Measurements from ENCODE around the gene ORAI1. TPM values are rescaled to one million over a fixed set of nuclear protein-coding genes. Genes with fewer than 3 reads are reported as not detected.

ORAI1 gene
- total and polyA plus RNA-seq, 12 donors: 1.9 to 16.1 (median 6.9) TPM

DNA sequence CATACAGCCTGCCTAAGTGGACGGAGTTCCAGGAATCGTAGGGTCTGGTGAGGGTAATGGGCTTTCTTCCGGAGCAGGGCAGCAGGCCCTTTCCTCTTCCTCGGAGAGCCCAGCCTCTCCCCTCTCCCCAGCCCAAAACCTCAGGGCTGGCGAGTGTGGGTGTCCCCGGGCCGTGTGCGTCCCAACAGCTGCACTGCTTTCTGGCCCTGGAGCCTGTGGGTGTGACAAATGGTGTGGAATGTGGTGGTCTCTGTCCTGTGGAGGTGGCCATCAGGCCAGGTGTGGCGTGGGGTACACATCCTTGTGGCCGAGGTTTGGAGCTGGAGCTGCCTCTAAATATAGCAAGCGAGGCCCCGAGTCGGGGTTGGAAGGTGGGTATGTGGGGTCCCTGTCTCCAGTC lies 8.5 kb downstream of the ORAI1 start:
- Histone ChIP-seq H3K27me3 (no peaks in the 10 kb centered on the region), H3K27ac (no peak overlapping the region), H3K4me3 (no peak overlapping the region), H3K36me3 (replicated peaks in 1 of 2) (no peaks in the 10 kb centered on the region), H3K9me3 (replicated peaks in 1 of 3) (no peaks in the 10 kb centered on the region), H3K4me1 (replicated peaks in 1 of 2) (peaks cover 0 to 25% of the 10 kb centered on the region in 2 donors)
- TF ChIP-seq CTCF (IDR thresholded peaks at IDR 0.05): no peak
- no peak for TF ChIP-seq POLR2A (IDR thresholded peaks at IDR 0.05)
- DNase-seq: no peak
- WGBS, 4 donors: 86 to 94% (median 89%) methylated on average over 8 to 13 of the region's 13 CpGs
- intact Hi-C loops (cut with DNase I): no loop called here

DNA sequence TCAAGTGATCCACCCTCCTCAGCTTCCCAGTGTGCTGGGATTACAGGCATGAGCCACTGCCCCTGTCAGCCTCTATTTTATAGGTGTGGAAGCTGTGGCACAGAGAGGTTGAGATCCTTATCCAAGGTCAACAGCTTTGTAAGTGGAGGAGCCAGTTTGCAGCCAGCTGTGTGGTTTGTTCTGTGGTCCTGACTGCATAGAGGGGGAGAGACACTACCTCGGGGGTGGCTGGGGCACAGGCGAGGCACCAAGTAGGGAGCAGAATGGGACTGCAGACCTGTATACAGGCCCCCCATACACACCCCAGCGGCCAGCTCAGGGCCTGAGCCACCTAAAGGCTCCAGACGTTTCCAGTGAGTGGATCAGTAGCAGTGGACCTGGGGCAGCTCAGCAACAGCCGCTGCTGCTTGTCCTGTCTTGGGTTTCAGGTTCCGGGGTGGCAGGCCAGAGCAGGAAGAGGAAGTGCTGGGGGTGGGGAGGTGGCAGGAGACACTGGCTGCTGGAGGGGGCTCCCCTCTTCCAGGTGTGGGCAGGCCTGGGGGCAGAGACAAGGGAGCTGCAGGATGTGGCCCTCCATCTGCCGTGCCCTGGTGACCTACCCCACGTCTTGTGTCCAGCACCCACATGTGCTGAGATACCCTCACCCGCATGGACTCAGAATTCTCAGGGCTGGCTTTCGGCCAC lies 11.0 kb downstream of the ORAI1 start:
- 60 to 84% (median 76%) methylated on average over 6 to 10 of the region's 10 CpGs for WGBS, 4 donors
- intact Hi-C loops (cut with DNase I): no loop called here
- no peak overlapping the region for H3K4me3 ChIP-seq
- no peaks in the 10 kb centered on the region for H3K9me3 ChIP-seq (replicated peaks in 1 of 3)
- no peaks in the 10 kb centered on the region for H3K27me3 ChIP-seq
- DNase-seq: peak in 1 of 7 donors; percentile 21
- H3K27ac ChIP-seq: no peak overlapping the region
- H3K4me1 ChIP-seq (replicated peaks in 1 of 2): peaks cover 0 to 8% of the 10 kb centered on the region in 2 donors
- no peaks in the 10 kb centered on the region for H3K36me3 ChIP-seq (replicated peaks in 1 of 2)
- no peak for TF ChIP-seq POLR2A (IDR thresholded peaks at IDR 0.05)
- no peak for TF ChIP-seq CTCF (IDR thresholded peaks at IDR 0.05)

GRCh38 chr12:121638298-121639202 lies 12.2 kb downstream of the ORAI1 start:
- TF ChIP-seq POLR2A (IDR thresholded peaks at IDR 0.05): no peak
- no peak for TF ChIP-seq CTCF (IDR thresholded peaks at IDR 0.05)
- no peaks in the 10 kb centered on the region for H3K36me3 ChIP-seq (replicated peaks in 1 of 2)
- H3K4me3 ChIP-seq: no peak overlapping the region
- WGBS, 4 donors: 89 to 100% (median 96%) methylated on average over 5 to 14 of the region's 14 CpGs
- H3K27ac ChIP-seq: no peak overlapping the region
- no peak for DNase-seq
- intact Hi-C loops (cut with DNase I): no loop called here
- no peaks in the 10 kb centered on the region for H3K27me3 ChIP-seq
- H3K9me3 ChIP-seq (replicated peaks in 1 of 3): no peaks in the 10 kb centered on the region
- H3K4me1 ChIP-seq (replicated peaks in 1 of 2): no peaks in the 10 kb centered on the region

GRCh38 chr12:121641343-121641630 lies 15.0 kb downstream of the ORAI1 start:
- DNase-seq: no peak
- WGBS, 4 donors: 95 to 99% (median 97%) methylated on average over 14 to 18 of the region's 18 CpGs
- Histone ChIP-seq H3K27me3 (no peaks in the 10 kb centered on the region), H3K4me3 (no peak overlapping the region), H3K36me3 (replicated peaks in 1 of 2) (no peaks in the 10 kb centered on the region), H3K9me3 (replicated peaks in 1 of 3) (no peaks in the 10 kb centered on the region), H3K27ac (no peak overlapping the region), H3K4me1 (replicated peaks in 1 of 2) (no peaks in the 10 kb centered on the region)
- TF ChIP-seq CTCF (IDR thresholded peaks at IDR 0.05) (no peak), POLR2A (IDR thresholded peaks at IDR 0.05) (no peak)
- intact Hi-C loops (cut with DNase I): no loop called here
